ENCODE data around the gene SEMG2. TPM values are rescaled to one million over a fixed set of nuclear protein-coding genes. Genes with fewer than 3 reads are reported as not detected.

Gene SEMG2
- total RNA-seq, 1 donor from 2014 or later, result not detected

- FAIRE-seq (no peak), DNase-seq (ENCODE audit: low read depth) (no peak)
- Histone ChIP-seq H3K27me3 (ENCODE audit: control insufficient read depth, insufficient read depth, low read length) (peaks cover 20% of the 10 kb centered on the region), H3K36me3 (ENCODE audit: control insufficient read depth, insufficient read depth, low read length) (no peaks in the 10 kb centered on the region), H3K4me3 (ENCODE audit: low read depth, low read length) (no peak overlapping the region)
- no peak for TF ChIP-seq CTCF (IDR thresholded peaks at IDR 0.05; ENCODE audit: insufficient read depth, low read length, severe bottlenecking)
Measured at GRCh38 chr20:45193331-45193730, 27.8 kb upstream of the SEMG2 start.

- DNase-seq (ENCODE audit: low read depth), result no peak
- H3K4me3 ChIP-seq (ENCODE audit: low read depth, low read length), result no peak within 1 kb of the TSS
- no peaks in the 10 kb centered on the region for H3K36me3 ChIP-seq (ENCODE audit: control insufficient read depth, insufficient read depth, low read length)
- FAIRE-seq, result peak; percentile 23
- peaks cover 13% of the 10 kb centered on the region for H3K27me3 ChIP-seq (ENCODE audit: control insufficient read depth, insufficient read depth, low read length)
- no peak for TF ChIP-seq CTCF (IDR thresholded peaks at IDR 0.05; ENCODE audit: insufficient read depth, low read length, severe bottlenecking)
Measured at GRCh38 chr20:45206725-45207124, 14.4 kb upstream of the SEMG2 start, which contains the start of gene SEMG1. Gene SEMG1, plus strand, starts transcription at chr20:45207033. Its CDS starts 21 bp downstream, at chr20:45207054.

- peaks cover 9% of the 10 kb centered on the region for H3K27me3 ChIP-seq (ENCODE audit: control insufficient read depth, insufficient read depth, low read length)
- TF ChIP-seq CTCF (IDR thresholded peaks at IDR 0.05; ENCODE audit: insufficient read depth, low read length, severe bottlenecking), result no peak
- DNase-seq (ENCODE audit: low read depth) (no peak), FAIRE-seq (no peak)
- H3K36me3 ChIP-seq (ENCODE audit: control insufficient read depth, insufficient read depth, low read length), result no peaks in the 10 kb centered on the region
- H3K4me3 ChIP-seq (ENCODE audit: low read depth, low read length), result no peak overlapping the region
Measured at GRCh38 chr20:45209924-45210323, 11.2 kb upstream of the SEMG2 start.

- Histone ChIP-seq H3K36me3 (ENCODE audit: control insufficient read depth, insufficient read depth, low read length) (no peaks in the 10 kb centered on the region), H3K27me3 (ENCODE audit: control insufficient read depth, insufficient read depth, low read length) (peaks cover 6% of the 10 kb centered on the region), H3K4me3 (ENCODE audit: low read depth, low read length) (no peak overlapping the region)
- no peak for DNase-seq (ENCODE audit: low read depth)
- TF ChIP-seq CTCF (IDR thresholded peaks at IDR 0.05; ENCODE audit: insufficient read depth, low read length, severe bottlenecking), result no peak
- peak; percentile 75 for FAIRE-seq
Measured at GRCh38 chr20:45211569-45212474, 9.4 kb upstream of the SEMG2 start.

GRCh38 chr20:45212836-45213235 is 8.3 kb upstream of the SEMG2 start:
- no peak for TF ChIP-seq CTCF (IDR thresholded peaks at IDR 0.05; ENCODE audit: insufficient read depth, low read length, severe bottlenecking)
- Histone ChIP-seq H3K27me3 (ENCODE audit: control insufficient read depth, insufficient read depth, low read length) (peaks cover 3% of the 10 kb centered on the region), H3K4me3 (ENCODE audit: low read depth, low read length) (no peak overlapping the region), H3K36me3 (ENCODE audit: control insufficient read depth, insufficient read depth, low read length) (no peaks in the 10 kb centered on the region)
- FAIRE-seq (no peak), DNase-seq (ENCODE audit: low read depth) (no peak)
